ENCODE measurements around the gene HOXB1. TPM values are rescaled to one million over a fixed set of nuclear protein-coding genes. Genes with fewer than 3 reads are reported as not detected.
A peak's percentile ranks its signal among the peaks of the same experiment; 100 is the strongest.

HOXB1 gene
- total and polyA plus RNA-seq, 2 of the 13 experiments (the other 11 are each of a cell fraction or from before 2014, with no cell fraction given), result not detected

- intact Hi-C loops (cut with micrococcal nuclease; ENCODE audit: unreplicated experiment) (no loop called here), in situ Hi-C loops (cut with HindIII; ENCODE audit: extremely low pct_ligation_motif_present, low pct_unique_long_range_greater_than_20kb) (no loop called here)
- no peaks in the 10 kb centered on the region for H3K79me2 ChIP-seq (ENCODE audit: insufficient read depth, low read length)
- no peak for DNase-seq (ENCODE audit: low spot score)
- no peak for FAIRE-seq
- no peaks in the 10 kb centered on the region for H3K36me3 ChIP-seq (replicated peaks in 1 of 2; ENCODE audit: control insufficient read depth in 1 of 2, insufficient read depth in 2 of 2, low read length in 2 of 2)
- no peaks in the 10 kb centered on the region; the same call in 1 of the 2 replicates for H4K20me1 ChIP-seq (ENCODE audit: insufficient read depth, low read length)
- 2% methylated on average over 16 of the region's 16 CpGs for WGBS (ENCODE audit: low lambda C conversion rate)
- H2AFZ ChIP-seq (ENCODE audit: low read length), result no peak overlapping the region
- no peak overlapping the region for H3K4me2 ChIP-seq (ENCODE audit: low read depth, low read length)
- no peaks in the 10 kb centered on the region for H3K9me3 ChIP-seq (ENCODE audit: low read length)
- no peak overlapping the region for H3K9ac ChIP-seq (ENCODE audit: insufficient read depth, low read depth, low read length)
- ChIA-PET POLR2A (no interaction called here), CTCF (ENCODE audit: low intra/inter-chr PET ratio, low total read pairs) (no interaction called here)
- H3K27me3 ChIP-seq (ENCODE audit: control insufficient read depth in 1 of 2, insufficient read depth in 2 of 2, low read length in 2 of 2), result peaks cover 34 to 94% of the 10 kb centered on the region in 2 experiments
- no TSS peak for BruUV-seq (replicated peaks)
- H3K4me3 ChIP-seq (replicated peaks in 1 of 3; ENCODE audit: insufficient read depth in 1 of 3, low read depth in 2 of 3, low read length in 3 of 3), result no peak overlapping the region
- no peak for ATAC-seq
- TF ChIP-seq KAT7 (CRISPR knock-in tag; IDR thresholded peaks at IDR 0.05; ENCODE audit: borderline replicate concordance) (no peak), EZH2 (conservative IDR thresholded peaks at IDR 0.05; ENCODE audit: low read depth, low read length) (0 out of 2 replicates have a peak, but pooled peaks have one; percentile 32)
- H3K4me1 ChIP-seq (ENCODE audit: insufficient read depth, low read length), result no peaks in the 10 kb centered on the region
- H3K27ac ChIP-seq (ENCODE audit: extremely low read length, insufficient read depth, low read length), result no peak overlapping the region
Observed at GRCh38 chr17:48559122-48559839, 28.5 kb upstream of the HOXB1 start.

GRCh38 chr17:48558831-48559121 is 28.0 kb upstream of the HOXB1 start:
- H2AFZ ChIP-seq (ENCODE audit: low read length), result no peak overlapping the region
- WGBS (ENCODE audit: low lambda C conversion rate), result 2% methylated on average over 2 of the region's 2 CpGs
- no peak overlapping the region for H3K4me3 ChIP-seq (replicated peaks in 1 of 3; ENCODE audit: insufficient read depth in 1 of 3, low read depth in 2 of 3, low read length in 3 of 3)
- peaks cover 34 to 97% of the 10 kb centered on the region in 2 experiments for H3K27me3 ChIP-seq (ENCODE audit: control insufficient read depth in 1 of 2, insufficient read depth in 2 of 2, low read length in 2 of 2)
- DNase-seq (ENCODE audit: low spot score) (no peak), FAIRE-seq (no peak), ATAC-seq (no peak)
- H3K4me2 ChIP-seq (ENCODE audit: low read depth, low read length), result no peak overlapping the region
- intact Hi-C loops (cut with micrococcal nuclease; ENCODE audit: unreplicated experiment), result no loop called here
- H3K9ac ChIP-seq (ENCODE audit: insufficient read depth, low read depth, low read length), result no peak overlapping the region
- H3K9me3 ChIP-seq (ENCODE audit: low read length), result no peaks in the 10 kb centered on the region
- no TSS peak for BruUV-seq (replicated peaks)
- no peaks in the 10 kb centered on the region for H3K79me2 ChIP-seq (ENCODE audit: insufficient read depth, low read length)
- ChIA-PET POLR2A (no interaction called here), CTCF (ENCODE audit: low intra/inter-chr PET ratio, low total read pairs) (no interaction called here)
- in situ Hi-C loops (cut with HindIII; ENCODE audit: extremely low pct_ligation_motif_present, low pct_unique_long_range_greater_than_20kb), result no loop called here
- no peaks in the 10 kb centered on the region for H3K36me3 ChIP-seq (replicated peaks in 1 of 2; ENCODE audit: control insufficient read depth in 1 of 2, insufficient read depth in 2 of 2, low read length in 2 of 2)
- TF ChIP-seq TOPORS (CRISPR knock-in tag; IDR thresholded peaks at IDR 0.05) (no peak), FOXK2 (IDR thresholded peaks at IDR 0.05) (0 out of 2 replicates have a peak, but pooled peaks have one; percentile 8)
- H4K20me1 ChIP-seq (ENCODE audit: insufficient read depth, low read length), result no peaks in the 10 kb centered on the region; the same call in 1 of the 2 replicates
- no peaks in the 10 kb centered on the region for H3K4me1 ChIP-seq (ENCODE audit: insufficient read depth, low read length)
- H3K27ac ChIP-seq (ENCODE audit: extremely low read length, insufficient read depth, low read length), result no peak overlapping the region
